Stimulated activated CD8-positive, alpha-beta memory T cell treated with anti-CD3 and anti-CD28 coated beads, Interleukin-4, amount 100 ng/mL, for 4 hours (primary cell): ENCODE measurements around the gene ARMH1.

Experiments used
- DNase-seq, 2 donors: peaks; one replicate each; pipeline ENCODE4 v3.0.0-alpha.2; 2020; ENCODE audit warnings: low read depth in 2 of 2, low spot score in 1 of 2

Gene ARMH1

GRCh38 chr1:44674113-44675000, at the start of gene ARMH1, which contains the start of gene TMEM53:
Gene ARMH1 (plus strand): TSS chr1:44674714. CDS start chr1:44689698, 14,984 bp downstream.
Gene TMEM53 (minus strand): TSS chr1:44674481. CDS start chr1:44674391, 90 bp downstream.
- DNase-seq: peak; percentile 85 to 91

GRCh38 chr1:44625348-44625747, 49.2 kb upstream of the ARMH1 start:
- DNase-seq: no peak

- DNase-seq: no peak
These were observed 45.4 kb upstream of the ARMH1 start for GRCh38 chr1:44628962-44629756.

- DNase-seq: no peak
These were observed 44.4 kb upstream of the ARMH1 start for GRCh38 chr1:44630116-44630515.

GRCh38 chr1:44631333-44631646, 43.2 kb upstream of the ARMH1 start:
- DNase-seq: no peak

GRCh38 chr1:44631647-44632539, 42.6 kb upstream of the ARMH1 start:
- DNase-seq: peak; percentile 78 to 84

GRCh38 chr1:44632598-44632997, 41.9 kb upstream of the ARMH1 start:
- no peak for DNase-seq

GRCh38 chr1:44634606-44635189, 39.8 kb upstream of the ARMH1 start:
- no peak for DNase-seq

GRCh38 chr1:44635439-44635838, 39.1 kb upstream of the ARMH1 start:
- DNase-seq: no peak

GRCh38 chr1:44636083-44636687, 38.3 kb upstream of the ARMH1 start:
- no peak for DNase-seq

GRCh38 chr1:44636688-44637598, 37.6 kb upstream of the ARMH1 start:
- DNase-seq: no peak

- no peak for DNase-seq
These were observed 36.7 kb upstream of the ARMH1 start for GRCh38 chr1:44637702-44638411.

GRCh38 chr1:44640200-44640853, 34.2 kb upstream of the ARMH1 start:
- DNase-seq: no peak

GRCh38 chr1:44641126-44642102, 33.1 kb upstream of the ARMH1 start:
- DNase-seq: no peak

GRCh38 chr1:44642255-44642654, 32.3 kb upstream of the ARMH1 start:
- DNase-seq: no peak

GRCh38 chr1:44642925-44643324, 31.6 kb upstream of the ARMH1 start:
- no peak for DNase-seq

GRCh38 chr1:44643721-44644334, 30.7 kb upstream of the ARMH1 start:
- no peak for DNase-seq
